Measurements from ENCODE around the gene ITPK1.
A peak's percentile ranks its signal among the peaks of the same experiment; 100 is the strongest.

ITPK1 gene

GRCh38 chr14:92963301-92964123, 152.2 kb downstream of the ITPK1 start:
- DNase-seq: no peak

- DNase-seq: no peak
Observed at GRCh38 chr14:92962831-92963095, 153.0 kb downstream of the ITPK1 start.

- DNase-seq: no peak
Observed at GRCh38 chr14:92962031-92962830, 153.5 kb downstream of the ITPK1 start.

- DNase-seq: no peak
Observed at GRCh38 chr14:92961567-92961855, 154.2 kb downstream of the ITPK1 start.

- no peak for DNase-seq
Observed at GRCh38 chr14:92960706-92961566, 154.8 kb downstream of the ITPK1 start.

GRCh38 chr14:92959761-92960680, 155.7 kb downstream of the ITPK1 start:
- DNase-seq: no peak

GRCh38 chr14:92959189-92959531, 156.6 kb downstream of the ITPK1 start:
- DNase-seq: no peak

GRCh38 chr14:92958373-92959188, 157.1 kb downstream of the ITPK1 start:
- DNase-seq: no peak

GRCh38 chr14:92956961-92957360, 158.8 kb downstream of the ITPK1 start:
- no peak for DNase-seq

GRCh38 chr14:92955381-92955780, 160.3 kb downstream of the ITPK1 start:
- no peak for DNase-seq

GRCh38 chr14:92954933-92955332, 160.8 kb downstream of the ITPK1 start:
- no peak for DNase-seq

GRCh38 chr14:92953526-92953925, 162.2 kb downstream of the ITPK1 start:
- DNase-seq: no peak

GRCh38 chr14:92952481-92953298, 163.0 kb downstream of the ITPK1 start:
- no peak for DNase-seq

- DNase-seq: peak; percentile 86
Observed at GRCh38 chr14:92951912-92952471, 163.7 kb downstream of the ITPK1 start.

- no peak for DNase-seq
Observed at GRCh38 chr14:92951261-92951660, 164.5 kb downstream of the ITPK1 start.

- no peak for DNase-seq
Observed at GRCh38 chr14:92950773-92951172, 165.0 kb downstream of the ITPK1 start.

- no peak for DNase-seq
Observed at GRCh38 chr14:92950193-92950540, 165.6 kb downstream of the ITPK1 start.

GRCh38 chr14:92949496-92950192, 166.1 kb downstream of the ITPK1 start:
- no peak for DNase-seq

GRCh38 chr14:92948647-92949046, 167.1 kb downstream of the ITPK1 start:
- no peak for DNase-seq
